ENCODE results near the gene CCNQ. TPM values are rescaled to one million over a fixed set of nuclear protein-coding genes. Genes with fewer than 3 reads are reported as not detected.
A peak's percentile ranks its signal among the peaks of the same experiment; 100 is the strongest.

CCNQ gene
- total RNA-seq, 6 experiments from 2014 or later = 25.7 to 31.9 (median 29.6) TPM

DNA sequence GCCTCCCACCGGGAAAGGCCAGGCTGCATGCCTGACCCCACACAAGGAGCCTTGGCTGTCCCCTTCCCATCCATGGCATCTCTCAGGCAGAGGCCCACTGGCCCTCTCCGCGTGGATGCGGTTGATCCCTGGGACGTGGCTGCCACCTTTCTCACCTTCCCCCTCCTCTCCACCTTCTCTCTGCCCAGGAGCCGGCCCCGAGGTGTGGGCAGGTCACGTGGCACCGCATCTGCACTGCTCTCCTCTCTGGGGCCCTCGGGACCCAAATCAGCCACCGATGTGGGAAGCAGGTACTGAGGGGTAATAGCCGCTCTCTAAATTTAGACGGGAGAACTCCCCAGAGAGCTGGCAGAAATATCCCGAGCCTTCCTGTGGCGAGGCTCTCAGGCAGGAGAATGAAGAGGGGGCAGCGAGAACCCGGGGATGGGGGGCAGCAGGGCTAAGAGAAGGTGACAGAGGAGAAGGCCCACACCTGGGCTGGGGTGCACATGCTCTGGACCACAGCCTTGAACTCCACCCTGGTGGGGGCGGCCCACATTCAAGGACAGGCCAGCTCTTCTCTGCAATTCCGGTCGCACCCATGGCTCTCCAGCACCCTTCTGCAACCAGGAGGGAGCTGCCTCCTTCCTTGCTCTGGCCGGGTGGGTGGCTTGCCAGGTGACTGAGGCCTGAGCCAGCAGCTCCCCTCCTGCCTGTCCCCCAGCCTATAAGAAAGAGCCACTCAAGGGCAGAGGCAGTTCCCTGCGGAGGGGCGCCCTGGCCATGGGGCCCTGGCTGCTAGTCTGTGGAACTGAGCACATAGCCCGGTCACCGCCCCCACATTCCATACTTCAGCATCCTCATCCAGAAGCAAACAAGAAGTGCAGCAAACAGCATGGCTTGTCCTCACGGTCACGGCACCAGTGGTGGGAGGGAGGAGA, 38.4 kb upstream of the CCNQ start:
- H3K4me3 Mint-ChIP-seq = no peak overlapping the region
- no peaks in the 10 kb centered on the region for H3K4me1 Mint-ChIP-seq (ENCODE audit: low read depth)
- no peaks in the 10 kb centered on the region for H3K36me3 Mint-ChIP-seq (ENCODE audit: low read depth)
- DNase-seq = no peak
- peaks cover 16% of the 10 kb centered on the region for H3K27me3 Mint-ChIP-seq (ENCODE audit: insufficient read depth)
- no peaks in the 10 kb centered on the region for H3K9me3 Mint-ChIP-seq
- TF ChIP-seq, protein P1, sequence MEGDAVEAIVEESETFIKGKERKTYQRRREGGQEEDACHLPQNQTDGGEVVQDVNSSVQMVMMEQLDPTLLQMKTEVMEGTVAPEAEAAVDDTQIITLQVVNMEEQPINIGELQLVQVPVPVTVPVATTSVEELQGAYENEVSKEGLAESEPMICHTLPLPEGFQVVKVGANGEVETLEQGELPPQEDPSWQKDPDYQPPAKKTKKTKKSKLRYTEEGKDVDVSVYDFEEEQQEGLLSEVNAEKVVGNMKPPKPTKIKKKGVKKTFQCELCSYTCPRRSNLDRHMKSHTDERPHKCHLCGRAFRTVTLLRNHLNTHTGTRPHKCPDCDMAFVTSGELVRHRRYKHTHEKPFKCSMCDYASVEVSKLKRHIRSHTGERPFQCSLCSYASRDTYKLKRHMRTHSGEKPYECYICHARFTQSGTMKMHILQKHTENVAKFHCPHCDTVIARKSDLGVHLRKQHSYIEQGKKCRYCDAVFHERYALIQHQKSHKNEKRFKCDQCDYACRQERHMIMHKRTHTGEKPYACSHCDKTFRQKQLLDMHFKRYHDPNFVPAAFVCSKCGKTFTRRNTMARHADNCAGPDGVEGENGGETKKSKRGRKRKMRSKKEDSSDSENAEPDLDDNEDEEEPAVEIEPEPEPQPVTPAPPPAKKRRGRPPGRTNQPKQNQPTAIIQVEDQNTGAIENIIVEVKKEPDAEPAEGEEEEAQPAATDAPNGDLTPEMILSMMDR (IDR thresholded peaks at IDR 0.05) = no peak
- H3K27ac Mint-ChIP-seq = no peak overlapping the region

DNA sequence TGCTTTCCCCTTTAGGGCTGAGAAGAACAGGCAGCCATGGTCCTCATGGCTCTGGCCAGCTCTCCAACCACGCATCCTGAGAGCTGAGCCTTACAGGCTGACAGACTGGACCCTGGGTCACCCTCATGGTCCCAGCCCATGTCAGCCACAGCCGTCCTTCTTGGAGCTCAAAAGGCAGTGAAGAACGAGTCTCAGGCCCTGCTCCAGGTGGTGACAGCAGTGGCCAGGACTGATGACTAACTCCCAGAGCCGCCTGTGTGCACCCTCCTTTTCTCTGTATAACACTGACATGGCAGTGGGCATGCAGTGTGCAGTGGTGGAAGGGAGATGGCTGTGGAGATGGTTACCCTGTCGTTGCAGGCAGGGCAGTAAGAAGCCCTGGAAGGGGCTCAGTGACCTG, 37.8 kb upstream of the CCNQ start:
- H3K27me3 Mint-ChIP-seq (ENCODE audit: insufficient read depth) = peaks cover 16% of the 10 kb centered on the region
- no peak overlapping the region for H3K4me3 Mint-ChIP-seq
- TF ChIP-seq, protein P1 (IDR thresholded peaks at IDR 0.05) = no peak
- DNase-seq = no peak
- H3K9me3 Mint-ChIP-seq = no peaks in the 10 kb centered on the region
- no peak overlapping the region for H3K27ac Mint-ChIP-seq
- no peaks in the 10 kb centered on the region for H3K4me1 Mint-ChIP-seq (ENCODE audit: low read depth)
- no peaks in the 10 kb centered on the region for H3K36me3 Mint-ChIP-seq (ENCODE audit: low read depth)

DNA sequence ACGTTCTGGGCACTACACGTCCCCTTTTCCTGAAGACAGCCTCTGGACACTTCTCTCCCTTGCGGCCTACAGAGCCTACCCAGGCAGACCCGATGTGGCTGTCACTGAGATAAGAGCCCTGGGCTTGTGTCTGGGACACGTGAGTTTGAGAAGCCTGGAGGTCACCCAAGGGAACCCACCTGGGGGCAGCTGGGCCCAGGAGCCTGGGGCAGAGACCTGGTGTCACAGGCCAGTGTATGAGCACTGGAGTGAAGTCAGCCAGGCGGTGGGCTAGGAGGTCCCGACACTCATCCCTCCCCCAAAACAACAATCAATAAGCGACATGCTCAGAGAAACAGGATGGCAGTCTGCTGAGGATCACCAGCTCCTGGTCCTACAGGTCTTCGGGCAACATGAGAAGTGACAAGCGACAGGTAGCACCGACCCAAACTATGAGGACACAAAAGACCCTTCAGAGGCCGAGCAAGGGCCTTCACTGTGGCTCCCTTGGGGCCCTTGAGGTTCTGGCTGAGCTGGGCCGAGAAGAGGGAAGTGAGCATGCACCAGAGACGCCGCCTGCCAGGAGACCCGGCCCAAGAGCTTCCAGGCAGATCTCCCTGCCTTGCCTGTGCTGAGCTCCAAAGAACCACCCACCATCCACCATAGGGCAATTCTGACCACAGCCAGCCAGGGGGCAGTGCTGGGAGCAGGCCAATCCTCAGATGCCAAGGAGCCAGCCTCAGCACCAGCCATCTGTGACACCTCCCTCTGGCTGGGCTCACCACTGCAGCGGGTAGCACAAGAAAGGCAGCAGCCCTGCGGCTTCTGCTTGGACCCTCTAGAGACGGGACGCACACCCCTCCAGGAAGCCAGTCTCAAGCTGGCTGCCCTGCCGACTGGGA, 37.1 kb upstream of the CCNQ start:
- Mint-ChIP-seq H3K27ac (no peak overlapping the region), H3K36me3 (ENCODE audit: low read depth) (peaks cover 4% of the 10 kb centered on the region; the same call in 1 of the 2 replicates), H3K4me3 (no peak overlapping the region), H3K9me3 (peaks cover 4% of the 10 kb centered on the region), H3K27me3 (ENCODE audit: insufficient read depth) (peaks cover 16% of the 10 kb centered on the region), H3K4me1 (ENCODE audit: low read depth) (no peaks in the 10 kb centered on the region)
- peak; percentile 13 for DNase-seq
- TF ChIP-seq, protein P1 (IDR thresholded peaks at IDR 0.05) = peak; percentile 64

DNA sequence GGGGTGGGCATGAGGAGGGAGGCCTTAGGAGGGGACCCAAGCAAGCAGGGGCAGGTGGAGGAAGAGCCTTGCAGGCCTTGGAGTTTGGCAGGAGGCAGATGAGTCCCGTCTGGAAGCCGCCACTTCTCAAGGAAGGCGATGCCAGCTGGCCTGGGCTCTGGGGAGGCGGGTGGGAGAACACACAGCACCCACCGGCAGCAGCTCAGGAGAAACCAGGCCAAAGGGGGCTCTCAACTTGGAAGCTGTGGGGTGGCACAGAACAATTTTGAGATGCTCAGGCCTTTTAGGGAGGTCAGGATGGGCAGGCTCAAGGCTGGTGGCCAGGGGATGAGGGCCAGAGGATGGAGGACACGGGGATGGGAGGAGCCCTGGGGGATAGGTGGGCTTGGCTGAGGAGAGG, 36.4 kb upstream of the CCNQ start:
- TF ChIP-seq, protein P1 (IDR thresholded peaks at IDR 0.05) = no peak
- no peak overlapping the region for H3K27ac Mint-ChIP-seq
- peaks cover 7% of the 10 kb centered on the region for H3K9me3 Mint-ChIP-seq
- DNase-seq = no peak
- H3K4me3 Mint-ChIP-seq = no peak overlapping the region
- no peaks in the 10 kb centered on the region for H3K4me1 Mint-ChIP-seq (ENCODE audit: low read depth)
- peaks cover 18% of the 10 kb centered on the region for H3K27me3 Mint-ChIP-seq (ENCODE audit: insufficient read depth)
- peaks cover 5% of the 10 kb centered on the region; the same call in 1 of the 2 replicates for H3K36me3 Mint-ChIP-seq (ENCODE audit: low read depth)

DNA sequence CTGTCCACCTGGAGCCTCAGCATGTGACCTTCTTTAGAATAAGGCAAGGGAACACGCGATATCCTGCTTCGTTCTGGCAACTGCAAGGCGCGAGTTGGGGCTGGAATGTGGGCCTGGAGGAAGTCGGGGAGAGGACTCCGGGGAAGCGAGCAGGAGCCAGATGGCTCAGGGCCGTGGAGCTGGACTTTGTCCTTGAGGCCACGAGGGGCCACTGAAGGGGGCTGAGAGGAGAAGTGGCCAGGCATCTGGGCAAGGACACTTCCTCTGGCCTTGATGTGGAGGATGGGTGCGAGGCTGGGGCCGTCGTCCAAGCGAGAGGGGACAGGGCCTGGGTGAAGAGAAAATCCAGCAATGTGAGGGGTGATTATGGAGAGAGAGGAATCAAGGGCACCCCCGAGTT, 35.9 kb upstream of the CCNQ start:
- Mint-ChIP-seq H3K4me1 (ENCODE audit: low read depth) (no peaks in the 10 kb centered on the region), H3K4me3 (no peak overlapping the region), H3K36me3 (ENCODE audit: low read depth) (peaks cover 5% of the 10 kb centered on the region; the same call in 1 of the 2 replicates), H3K27me3 (ENCODE audit: insufficient read depth) (peaks cover 19% of the 10 kb centered on the region), H3K9me3 (peaks cover 7% of the 10 kb centered on the region), H3K27ac (no peak overlapping the region)
- TF ChIP-seq, protein P1 (IDR thresholded peaks at IDR 0.05) = no peak
- DNase-seq = no peak

Measured in HFFc6 (cell line).